SW480 (cell line): ENCODE measurements around the gene P2RY8.
"Not testable (repeated sequence)": the region's sequence is repeated elsewhere in the genome, so short reads cannot be mapped to it uniquely, and the experiment has no call there.

Experiments
- DNase-seq: peaks from one replicate; pipeline ENCODE4 v3.0.0-alpha.2; 2016; ENCODE audit warnings: low spot score

Gene P2RY8

DNA sequence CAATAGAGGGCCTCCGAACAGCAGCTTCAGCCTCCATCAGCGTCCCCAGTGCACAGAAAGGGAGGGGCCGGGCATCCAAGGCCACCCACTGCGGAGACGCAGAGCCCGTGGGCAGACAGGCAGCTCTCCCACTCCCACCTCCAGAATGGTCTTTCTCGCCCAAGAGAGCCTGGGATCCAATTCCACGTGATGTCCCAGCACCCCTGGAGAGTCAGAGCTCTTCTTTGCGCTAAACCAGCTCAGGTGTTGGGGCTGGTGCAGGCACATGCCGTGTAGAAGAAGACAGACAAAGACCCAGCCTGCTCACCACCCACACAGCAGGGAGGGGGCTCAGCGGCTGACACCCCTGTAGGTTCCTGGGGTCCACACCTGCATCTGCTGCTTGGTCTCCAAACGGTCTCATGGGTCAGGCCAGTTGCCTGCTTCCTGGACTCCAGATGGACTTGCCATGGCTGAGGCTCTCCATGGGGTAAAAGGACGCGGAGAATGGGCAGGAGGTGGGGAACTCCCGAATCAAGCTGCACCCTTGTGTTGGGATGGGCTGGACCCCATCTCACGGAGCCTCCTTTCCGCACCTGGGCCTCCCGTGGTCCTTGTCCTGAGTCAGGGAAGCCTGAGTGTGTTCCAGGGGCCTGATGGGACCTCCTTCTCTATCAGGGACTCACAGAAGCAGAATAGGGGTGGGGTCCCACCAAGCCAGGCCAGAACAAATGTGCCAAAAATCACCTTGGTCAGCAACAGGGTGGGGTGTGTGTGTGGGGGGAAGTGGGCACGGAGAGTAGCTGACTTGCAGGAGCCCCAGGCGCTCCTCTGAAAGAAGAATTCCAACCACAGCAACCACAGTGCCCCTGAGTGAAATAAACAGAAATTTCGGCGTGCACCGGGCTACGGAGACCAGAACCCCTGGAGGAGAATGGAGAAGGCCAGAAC lies 72.7 kb downstream of the P2RY8 start:
- DNase-seq = no peak

DNA sequence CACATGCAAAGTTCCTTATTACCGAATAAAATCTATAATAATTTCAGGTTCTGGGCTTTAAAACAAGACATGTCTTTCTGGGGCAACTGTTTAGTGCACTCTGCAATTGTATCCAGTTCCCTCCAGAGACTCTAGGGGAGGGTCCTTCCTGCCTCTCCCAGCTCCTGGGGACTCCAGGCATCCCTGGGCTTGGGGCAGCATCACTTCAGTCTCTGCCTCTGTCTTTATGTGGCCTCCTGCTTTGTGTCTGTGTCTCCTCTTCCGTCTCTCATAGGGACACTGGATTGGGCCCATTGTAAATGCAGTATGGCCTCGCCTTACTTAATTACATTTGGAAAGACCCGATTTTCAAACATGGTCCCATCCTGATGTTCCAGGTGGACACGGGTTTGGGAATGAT lies 73.4 kb downstream of the P2RY8 start:
- no peak for DNase-seq

DNA sequence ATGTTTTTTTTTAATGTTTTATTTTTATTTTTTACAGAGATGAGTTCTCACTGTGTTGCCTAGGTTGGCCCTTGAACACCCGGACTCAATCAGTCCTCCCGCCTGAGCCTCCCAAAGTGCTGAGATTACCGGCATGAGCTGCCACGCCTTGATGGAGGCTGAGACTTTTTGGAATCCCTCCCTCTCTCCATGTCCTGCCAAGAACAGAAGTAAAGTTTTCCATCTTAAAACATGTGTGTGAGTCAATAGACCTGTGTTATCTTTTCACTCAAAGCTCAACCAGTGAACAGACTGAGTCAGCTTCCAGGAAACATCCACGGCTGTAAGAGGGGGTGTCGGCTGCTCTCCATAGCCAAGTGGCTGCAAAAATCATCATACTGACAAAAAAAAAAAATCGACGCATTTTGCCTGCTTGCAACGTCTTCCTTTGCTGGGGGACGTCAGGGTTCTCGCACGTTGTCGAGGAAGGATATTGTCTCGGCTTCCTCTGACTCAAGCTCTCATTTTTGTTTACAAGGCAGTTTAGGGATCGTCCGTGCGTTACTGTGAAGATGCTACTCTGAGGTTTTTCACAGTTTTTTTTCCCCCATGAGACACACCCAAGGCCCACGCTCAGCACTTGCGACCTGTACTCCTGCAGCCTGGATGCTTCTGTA lies 74.3 kb downstream of the P2RY8 start:
- DNase-seq = no peak

DNA sequence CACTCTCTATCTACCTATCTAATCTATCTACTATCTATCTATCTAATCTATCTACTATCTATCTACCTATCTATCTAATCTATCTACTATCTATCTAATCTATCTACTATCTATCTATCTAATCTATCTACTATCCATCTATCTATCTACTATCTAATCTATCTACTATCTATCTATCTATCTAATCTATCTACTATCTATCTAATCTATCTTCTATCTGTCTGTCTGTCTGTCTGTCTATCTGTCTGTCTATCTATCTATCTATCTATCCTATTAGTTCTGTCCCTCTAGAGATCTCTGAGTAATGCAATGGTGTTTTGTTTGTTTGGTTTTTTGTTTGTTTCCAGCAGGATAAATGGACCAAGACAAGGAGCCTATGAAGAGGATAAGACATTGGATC lies 74.9 kb downstream of the P2RY8 start:
- DNase-seq = no peak

DNA sequence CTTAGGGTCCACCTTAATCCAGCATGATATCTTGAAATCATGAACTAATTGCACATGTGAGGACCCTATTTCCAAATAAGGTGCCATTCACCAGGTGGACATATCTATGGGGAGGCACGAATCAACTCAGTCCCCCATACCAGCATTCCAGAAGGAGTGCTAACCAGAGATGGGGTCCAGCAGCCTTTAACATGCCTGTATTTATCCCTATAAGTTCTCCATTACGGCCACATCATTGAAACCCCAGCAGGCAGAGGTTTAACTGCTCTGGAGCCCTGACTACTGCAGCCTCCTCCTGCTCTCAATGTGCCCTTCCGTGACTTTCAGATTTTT lies 81.1 kb downstream of the P2RY8 start:
- DNase-seq = no peak

DNA sequence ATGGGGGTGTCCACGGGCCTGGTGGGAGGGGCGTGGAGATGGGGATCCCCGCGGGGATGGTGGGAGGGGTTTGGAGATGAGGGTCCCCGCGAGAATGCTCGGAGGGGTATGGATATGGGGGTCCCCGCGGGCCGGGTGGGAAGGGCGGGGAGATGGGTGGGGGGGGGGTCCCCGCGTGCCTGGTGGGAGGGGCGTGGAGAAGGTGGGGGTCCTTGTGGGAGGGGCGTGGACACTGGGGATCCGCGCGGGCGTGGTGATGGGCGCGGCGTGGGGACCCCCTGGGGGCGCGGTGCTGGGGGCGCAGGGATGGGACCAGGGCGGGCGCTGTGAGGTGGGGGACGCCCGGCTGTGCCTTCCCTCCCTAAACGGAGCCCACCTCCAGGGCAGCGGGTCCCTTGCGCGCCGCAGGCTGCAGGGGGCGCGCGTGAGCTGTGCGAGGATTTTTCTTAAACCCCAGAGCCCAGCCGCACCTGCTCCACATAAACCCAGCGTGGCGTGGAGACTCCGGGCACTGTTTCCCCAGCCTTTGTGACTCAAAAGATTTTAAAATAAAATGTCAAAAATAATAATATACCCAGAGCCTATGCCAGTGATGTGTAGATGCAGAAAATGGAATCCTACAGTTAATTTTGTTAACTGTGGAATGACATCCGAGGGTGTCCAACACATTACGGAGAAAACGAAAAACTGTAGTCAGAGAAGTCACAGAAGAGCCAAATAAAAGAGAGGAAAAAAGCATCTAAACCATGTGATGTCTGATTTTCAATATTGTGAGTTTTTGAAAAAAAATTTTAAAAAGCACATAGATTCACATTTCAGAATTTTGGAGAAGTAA lies 82.8 kb downstream of the P2RY8 start:
- peak; percentile 50 for DNase-seq

DNA sequence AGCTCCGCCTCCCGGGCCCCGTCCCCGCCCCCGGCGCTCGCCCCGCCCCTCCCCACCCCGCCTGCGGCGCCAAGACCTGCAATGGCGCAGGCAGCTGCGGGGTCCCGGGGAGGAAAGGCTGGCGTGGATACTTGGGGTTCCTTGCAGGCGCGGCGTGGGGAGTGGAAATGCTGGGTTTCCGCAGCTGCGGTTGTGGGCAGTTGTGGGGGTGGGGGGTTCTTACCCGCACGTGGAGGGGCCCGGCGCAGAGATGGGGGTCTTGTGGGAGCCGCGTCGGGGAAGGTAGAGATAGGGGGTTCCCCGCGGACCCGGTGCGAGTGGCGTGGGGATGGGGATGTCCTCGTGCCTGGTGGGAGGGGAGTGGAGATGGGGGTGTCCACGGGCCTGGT lies 83.6 kb downstream of the P2RY8 start:
- no peak for DNase-seq

DNA sequence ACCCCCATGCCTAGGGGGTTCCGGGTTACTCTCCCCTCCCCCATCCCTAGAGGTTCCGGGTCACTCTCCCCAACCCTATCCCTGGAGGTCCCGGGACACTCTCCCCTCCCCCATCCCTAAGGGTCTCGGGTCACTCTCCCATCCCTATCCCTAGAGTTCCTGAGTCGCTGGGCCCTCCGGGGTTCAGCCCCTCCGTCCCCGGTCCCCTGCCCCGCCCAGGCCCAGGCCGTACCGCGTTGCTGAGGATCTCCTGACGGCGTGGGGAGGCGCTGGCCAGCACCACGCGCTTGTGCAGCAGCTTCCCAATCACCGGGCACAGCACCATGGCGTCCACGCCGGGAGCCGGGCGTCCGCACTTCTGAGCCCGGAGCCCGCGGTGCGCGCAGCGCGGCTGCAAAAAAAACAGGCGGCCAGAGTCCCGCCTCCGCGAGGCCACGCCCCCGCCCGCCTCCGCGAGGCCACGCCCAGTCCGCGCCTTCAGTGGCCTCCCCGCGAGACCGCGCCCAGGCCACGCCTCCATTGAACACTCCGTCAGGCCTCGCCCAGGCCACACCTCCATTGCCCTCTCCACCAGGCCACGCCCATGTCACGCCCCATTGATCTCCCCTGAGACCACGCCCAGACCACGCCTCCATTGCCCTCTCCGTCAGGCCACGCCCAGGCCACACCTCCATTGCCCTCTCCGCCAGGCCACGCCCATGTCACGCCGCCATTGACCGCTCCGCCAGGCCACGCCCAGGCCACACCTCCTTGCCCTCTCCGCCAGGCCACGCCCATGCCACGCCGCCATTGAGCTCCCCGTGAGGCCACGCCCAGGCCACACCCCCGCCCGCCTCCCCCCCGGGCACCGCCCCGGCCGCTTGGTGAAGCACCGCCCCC lies 84.2 kb downstream of the P2RY8 start, which contains the start of gene ASMTL:
TSS of gene ASMTL (minus strand) at position 394 of the 879 bp plus-strand sequence. CDS start at position 325, 69 bp downstream.
- peak; percentile 92 for DNase-seq

DNA sequence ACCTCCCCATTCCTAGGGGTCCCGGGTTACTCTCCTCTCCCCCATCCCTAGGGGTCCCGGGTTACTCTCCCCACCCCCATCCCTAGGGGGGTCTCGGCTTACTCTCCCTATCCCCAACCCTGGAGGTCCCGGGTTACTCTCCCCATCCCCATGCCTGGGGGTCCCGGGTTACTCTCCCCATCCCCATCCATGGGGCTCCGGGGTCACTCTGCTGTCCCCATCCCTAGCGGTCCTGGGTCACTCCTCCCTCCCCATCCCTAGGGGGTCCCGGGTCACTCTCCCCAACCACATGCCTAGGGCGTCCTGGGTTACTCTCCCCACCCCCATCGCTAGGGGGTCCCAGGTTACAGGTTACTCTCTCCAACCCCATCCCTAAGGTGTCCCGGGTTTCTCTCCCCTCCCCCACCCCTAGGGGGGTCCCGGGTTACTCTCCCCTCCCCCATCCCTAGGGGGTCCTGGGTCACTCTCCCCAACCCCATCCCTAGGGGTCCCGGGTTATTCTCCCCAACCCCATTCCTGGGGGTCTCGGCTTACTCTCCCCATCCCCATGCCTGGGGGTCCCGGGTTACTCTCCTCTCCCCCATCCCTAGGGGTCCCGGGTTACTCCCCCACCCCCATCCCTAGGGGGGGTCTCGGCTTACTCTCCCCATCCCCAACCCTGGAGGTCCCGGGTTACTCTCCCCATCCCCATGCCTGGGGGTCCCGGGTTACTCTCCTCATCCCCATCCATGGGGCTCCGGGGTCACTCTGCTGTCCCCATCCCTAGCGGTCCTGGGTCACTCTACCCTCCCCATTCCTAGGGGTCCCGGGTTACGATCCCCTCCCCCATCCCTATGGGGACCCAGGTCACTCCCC lies 85.1 kb downstream of the P2RY8 start:
- DNase-seq = no peak

DNA sequence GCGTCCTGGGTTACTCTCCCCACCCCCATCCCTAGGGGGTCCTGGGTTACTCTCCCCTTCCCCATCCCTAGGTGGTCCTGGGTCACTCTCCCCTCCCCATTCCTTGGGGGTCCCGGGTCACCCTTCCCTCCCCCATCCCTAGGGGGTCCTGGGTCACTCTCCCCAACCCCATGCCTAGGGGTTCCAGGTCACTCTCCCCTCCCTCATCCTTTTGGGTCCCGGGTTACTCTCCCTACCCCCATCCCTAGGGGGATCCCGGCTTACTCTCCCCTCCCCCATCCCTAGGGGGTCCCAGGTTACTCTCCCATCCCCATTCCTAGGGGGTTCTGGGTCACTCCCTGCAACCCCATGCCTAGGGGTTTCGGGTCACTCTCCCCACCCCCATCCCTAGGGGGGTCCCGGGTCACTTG lies 85.7 kb downstream of the P2RY8 start:
- no peak for DNase-seq

DNA sequence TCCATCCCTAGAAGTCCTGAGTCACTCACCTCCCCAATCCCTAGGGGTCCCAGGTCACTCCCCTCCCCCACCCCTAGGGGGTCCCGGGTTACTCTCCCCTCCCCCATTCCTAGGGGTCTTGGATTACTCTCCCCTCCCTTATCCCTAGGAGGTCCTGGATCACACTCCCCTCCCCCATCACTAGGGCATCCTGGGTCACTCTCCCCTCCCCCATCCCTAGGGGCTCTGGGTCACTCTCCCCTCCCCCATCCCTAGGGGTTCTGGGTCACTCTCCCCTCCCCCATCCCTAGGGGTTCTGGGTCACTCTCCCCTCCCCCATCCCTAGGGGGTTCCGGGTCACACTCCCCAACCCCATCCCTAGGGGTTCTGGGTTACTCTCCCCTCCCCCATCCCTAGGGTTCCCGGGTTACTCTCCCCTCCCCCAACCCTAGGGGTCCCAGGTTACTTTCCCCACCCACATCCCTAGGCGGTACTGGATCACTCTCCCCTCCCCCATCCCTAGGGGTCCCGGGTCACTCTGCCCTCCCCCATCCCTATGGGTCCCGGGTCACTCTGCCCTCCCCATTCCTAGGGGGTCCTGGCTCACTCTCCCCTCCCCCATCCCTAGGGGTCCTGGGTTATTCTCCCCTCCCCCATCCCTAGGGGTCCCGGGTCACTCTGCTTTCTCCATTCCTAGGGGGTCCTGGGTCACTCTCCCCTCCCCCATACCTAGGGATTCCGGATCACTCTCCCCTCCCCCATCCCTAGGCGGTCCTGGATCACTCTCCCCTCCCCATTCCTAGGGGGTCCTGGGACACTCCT lies 86.4 kb downstream of the P2RY8 start:
- no peak for DNase-seq

DNA sequence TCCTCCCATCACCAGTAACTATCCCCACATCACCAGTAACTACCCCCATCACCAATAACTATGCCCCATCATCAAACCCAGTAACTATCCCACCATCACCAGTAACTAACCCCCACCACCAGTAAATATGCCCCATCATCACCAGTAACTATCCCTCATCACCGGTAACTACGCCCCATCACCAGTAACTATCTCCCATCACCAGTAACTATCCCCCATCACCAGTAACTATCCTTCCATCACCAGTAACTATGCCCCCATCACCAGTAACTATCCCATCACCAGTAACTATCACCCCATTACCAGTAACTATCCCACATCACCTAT lies 87.2 kb downstream of the P2RY8 start:
- no peak for DNase-seq

DNA sequence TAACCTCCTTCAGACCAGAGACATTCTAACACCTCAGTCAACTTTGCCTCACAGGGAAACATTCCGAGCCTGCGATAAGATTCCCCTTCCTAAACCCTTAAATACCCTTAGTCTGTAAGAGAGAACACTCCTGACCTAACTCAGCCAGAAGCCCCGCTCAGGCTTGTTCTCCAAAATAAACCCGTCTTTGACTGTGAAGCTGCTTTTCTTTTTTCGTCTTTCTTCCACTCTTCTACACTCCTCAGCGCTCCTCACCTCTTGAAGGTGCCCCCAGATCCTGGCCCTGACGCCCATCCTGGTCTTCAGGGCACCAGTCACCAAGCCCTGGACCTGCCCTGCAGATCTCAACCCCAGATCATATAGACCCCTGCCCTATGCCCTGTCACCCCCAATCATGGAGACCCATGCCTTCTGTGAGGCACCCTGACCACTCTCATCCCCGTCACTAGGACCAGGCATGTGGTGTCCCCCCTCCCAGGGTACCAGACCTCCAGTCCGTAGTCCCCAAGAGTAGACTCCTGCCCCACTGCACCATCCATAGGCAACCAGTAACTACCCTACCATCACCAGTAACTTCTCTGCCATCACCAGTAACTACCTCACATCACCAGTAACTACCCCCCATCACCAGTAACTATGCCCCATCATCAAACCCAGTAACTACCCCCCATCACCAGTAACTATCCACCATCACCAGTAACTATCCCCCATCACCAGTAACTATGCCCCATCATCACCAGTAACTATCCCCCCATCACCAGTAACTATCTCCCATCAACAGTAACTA lies 87.8 kb downstream of the P2RY8 start:
- DNase-seq = no peak

DNA sequence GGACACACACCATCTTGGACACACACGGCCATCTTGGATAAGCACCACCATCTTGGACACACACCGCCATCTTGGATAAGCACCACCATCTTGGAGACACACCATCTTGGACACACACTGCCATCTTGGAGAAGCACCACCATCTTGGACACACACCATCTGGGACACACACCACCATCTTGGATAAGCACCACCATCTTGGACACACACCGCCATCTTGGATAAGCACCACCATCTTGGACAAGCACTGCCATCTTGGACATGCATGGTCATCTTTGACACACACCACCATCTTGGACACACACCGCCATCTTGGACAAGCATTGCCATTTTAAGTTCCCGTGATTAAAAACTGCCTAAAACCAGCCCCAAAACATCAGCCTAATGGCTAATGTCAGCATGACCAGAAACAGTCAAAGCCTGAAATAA lies 88.4 kb downstream of the P2RY8 start:
- DNase-seq = not testable (repeated sequence)

DNA sequence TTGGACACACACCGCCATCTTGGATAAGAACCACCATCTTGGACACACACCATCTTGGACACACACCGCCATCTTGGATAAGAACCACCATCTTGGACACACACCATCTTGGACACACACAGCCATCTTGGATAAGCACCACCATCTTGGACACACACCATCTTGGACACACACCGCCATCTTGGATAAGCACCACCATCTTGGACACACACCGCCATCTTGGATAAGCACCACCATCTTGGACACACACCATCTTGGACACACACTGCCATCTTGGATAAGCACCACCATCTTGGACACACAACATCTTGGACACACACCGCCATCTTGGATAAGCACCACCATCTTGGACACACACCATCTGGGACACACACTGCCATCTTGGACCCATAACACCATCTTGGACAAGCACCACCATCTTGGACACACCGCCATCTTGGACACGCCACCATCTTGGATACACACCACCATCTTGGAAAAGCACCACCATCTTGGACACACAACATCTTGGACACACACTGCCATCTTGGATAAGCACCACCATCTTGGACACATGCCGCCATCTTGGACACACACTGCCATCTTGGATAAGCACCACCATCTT lies 88.9 kb downstream of the P2RY8 start:
- not testable (repeated sequence) for DNase-seq

DNA sequence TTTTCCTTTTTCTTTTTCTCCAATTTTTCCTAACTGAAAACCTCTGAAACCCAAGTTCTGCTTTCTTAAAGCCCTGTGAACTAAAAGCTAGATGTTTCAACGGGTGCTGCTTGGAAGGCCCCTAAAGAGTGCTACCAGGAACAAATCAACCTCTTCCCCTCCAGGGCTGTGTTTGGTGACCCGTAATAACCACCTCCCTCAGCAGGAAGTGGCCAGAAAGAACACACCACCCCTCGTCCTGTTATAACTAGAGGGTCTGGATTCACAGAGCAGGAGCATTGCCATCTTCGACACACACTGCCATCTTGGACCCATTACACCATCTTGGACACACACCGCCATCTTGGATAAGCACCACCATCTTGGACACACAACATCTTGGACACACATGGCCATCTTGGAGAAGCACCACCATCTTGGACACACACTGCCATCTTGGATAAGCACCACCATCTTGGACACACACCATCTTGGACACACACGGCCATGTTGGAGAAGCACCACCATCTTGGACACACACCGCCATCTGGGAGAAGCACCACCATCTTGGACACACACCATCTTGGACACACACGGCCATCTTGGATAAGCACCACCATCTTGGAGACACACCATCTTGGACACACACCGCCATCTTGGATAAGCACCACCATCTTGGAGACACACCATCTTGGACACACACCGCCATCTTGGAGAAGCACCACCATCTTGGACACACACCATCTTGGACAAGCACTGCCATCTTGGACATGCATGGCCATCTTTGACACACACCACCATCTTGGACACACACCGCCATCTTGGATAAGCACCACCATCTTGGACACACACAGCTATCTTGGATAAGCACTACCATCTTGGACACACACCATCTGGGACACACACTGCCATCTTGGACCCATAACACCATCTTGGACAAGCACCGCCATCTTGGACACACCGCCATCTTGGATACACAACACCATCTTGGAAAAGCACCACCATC lies 89.7 kb downstream of the P2RY8 start:
- DNase-seq = not testable (repeated sequence)
